Ascending aorta (tissue), 2 donors: ENCODE data around the gene DLST. TPM values are rescaled to one million over a fixed set of nuclear protein-coding genes. Genes with fewer than 3 reads are reported as not detected.

Experiments used
- DNase-seq, 2 donors: peaks; one replicate each; pipeline ENCODE4 v3.0.0-alpha.2; 2019; ENCODE audit warnings: low spot score in 2 of 2
- H3K27ac ChIP-seq, 2 donors: fragments of 200-600 bp; sonication (generic); one replicate each; pipeline ENCODE4 v1.5.1; 2016 to 2017; ENCODE audit warnings: mild to moderate bottlenecking in 1 of 2
- H3K27me3 ChIP-seq: fragments of 200-600 bp; sonication (generic); one replicate; pipeline ENCODE4 v1.5.1; 2017
- H3K36me3 ChIP-seq, 2 donors: fragments of 200-600 bp; sonication (generic); one replicate each; pipeline ENCODE4 v1.5.1; 2016
- H3K4me1 ChIP-seq, 2 donors: fragments of 200-600 bp; sonication (generic); one replicate each; pipeline ENCODE4 v1.5.1; 2016 to 2017; ENCODE audit warnings: mild to moderate bottlenecking in 1 of 2
- H3K4me3 ChIP-seq, 2 donors: fragments of 200-600 bp; sonication (generic); one replicate each; pipeline ENCODE4 v1.5.1; 2016 to 2017; ENCODE audit warnings: mild to moderate bottlenecking in 1 of 2
- H3K9me3 ChIP-seq, 2 donors: fragments of 200-600 bp; sonication (generic); one replicate each; pipeline ENCODE4 v1.5.1; 2016
- CTCF ChIP-seq, 3 experiments: fragments of 200-600 bp in 2 of 3; fragments of 450-650 bp in 1 of 3; sonication (generic) in 2 of 3; IDR thresholded peaks; one replicate each; pipeline ENCODE4 v1.5.1; 2016 to 2019; ENCODE audit warnings: antibody characterized with exemption in 3 of 3, mild to moderate bottlenecking in 1 of 3, moderate library complexity in 1 of 3
- intact Hi-C: fragments of 100-400 bp; cut with DNase I; formaldehyde crosslinking; loops from one replicate; pipeline ENCODE4 v1.15.1; 2023
- total RNA-seq: library from RNA; depleted of rRNA; stranded (reverse); fragments of >200 nt; gene quantifications from one replicate; pipeline ENCODE4 v1.1.0, GENCODE V29; 2016

The DLST gene
- total RNA-seq, 1 donor from 2014 or later, result 59.7 TPM

GRCh38 chr14:74906925-74907521 is 25.3 kb downstream of the DLST start:
- intact Hi-C loops, result no loop called here

GRCh38 chr14:74907744-74908143 is 26.0 kb downstream of the DLST start:
- no peaks in the 10 kb centered on the region for H3K9me3 ChIP-seq
- H3K36me3 ChIP-seq, result peaks cover 7 to 15% of the 10 kb centered on the region in 2 donors
- no peak for TF ChIP-seq CTCF (IDR thresholded peaks at IDR 0.05)
- no peaks in the 10 kb centered on the region for H3K4me1 ChIP-seq
- no peak overlapping the region for H3K4me3 ChIP-seq
- no peaks in the 10 kb centered on the region for H3K27me3 ChIP-seq
- no peak overlapping the region for H3K27ac ChIP-seq
- intact Hi-C loops, result no loop called here
- DNase-seq, result no peak

More at GRCh38 chr14:74906925-74907521, 25.3 kb downstream of the DLST start:
- no peak for TF ChIP-seq CTCF (IDR thresholded peaks at IDR 0.05)
- Histone ChIP-seq H3K9me3 (no peaks in the 10 kb centered on the region), H3K27ac (no peak overlapping the region), H3K4me3 (no peak overlapping the region), H3K27me3 (no peaks in the 10 kb centered on the region), H3K4me1 (no peaks in the 10 kb centered on the region), H3K36me3 (peaks cover 14 to 23% of the 10 kb centered on the region in 2 donors)
- DNase-seq, result no peak

GRCh38 chr14:74908861-74909341 is 27.2 kb downstream of the DLST start:
- H3K27me3 ChIP-seq, result no peaks in the 10 kb centered on the region
- H3K9me3 ChIP-seq, result no peaks in the 10 kb centered on the region
- no peaks in the 10 kb centered on the region for H3K4me1 ChIP-seq
- intact Hi-C loops, result no loop called here
- no peak for DNase-seq
- H3K36me3 ChIP-seq, result peaks cover 0 to 4% of the 10 kb centered on the region in 2 donors
- TF ChIP-seq CTCF (IDR thresholded peaks at IDR 0.05), result no peak
- H3K4me3 ChIP-seq, result no peak overlapping the region
- H3K27ac ChIP-seq, result no peak overlapping the region

GRCh38 chr14:74909501-74909900 is 27.8 kb downstream of the DLST start:
- Histone ChIP-seq H3K4me3 (no peak overlapping the region), H3K27me3 (no peaks in the 10 kb centered on the region), H3K36me3 (peaks cover 0 to under 1% of the 10 kb centered on the region in 2 donors), H3K9me3 (no peaks in the 10 kb centered on the region), H3K27ac (no peak overlapping the region), H3K4me1 (no peaks in the 10 kb centered on the region)
- intact Hi-C loops, result no loop called here
- TF ChIP-seq CTCF (IDR thresholded peaks at IDR 0.05), result no peak
- peak in 1 of 2 donors; percentile 62 for DNase-seq

- no peaks in the 10 kb centered on the region for H3K4me1 ChIP-seq
- H3K27ac ChIP-seq, result no peak overlapping the region
- DNase-seq, result peak in 1 of 2 donors; percentile 58
- intact Hi-C loops, result loop anchor here (10.0 kb wide), 1 partner anchor 395 kb away; no protein-coding TSS in a partner anchor
- no peaks in the 10 kb centered on the region for H3K36me3 ChIP-seq
- no peak overlapping the region for H3K4me3 ChIP-seq
- no peaks in the 10 kb centered on the region for H3K9me3 ChIP-seq
- no peaks in the 10 kb centered on the region for H3K27me3 ChIP-seq
- no peak for TF ChIP-seq CTCF (IDR thresholded peaks at IDR 0.05)
These were observed 28.2 kb downstream of the DLST start for GRCh38 chr14:74909911-74910310.
